ENCODE data around the gene SETD7.

Gene SETD7

DNA sequence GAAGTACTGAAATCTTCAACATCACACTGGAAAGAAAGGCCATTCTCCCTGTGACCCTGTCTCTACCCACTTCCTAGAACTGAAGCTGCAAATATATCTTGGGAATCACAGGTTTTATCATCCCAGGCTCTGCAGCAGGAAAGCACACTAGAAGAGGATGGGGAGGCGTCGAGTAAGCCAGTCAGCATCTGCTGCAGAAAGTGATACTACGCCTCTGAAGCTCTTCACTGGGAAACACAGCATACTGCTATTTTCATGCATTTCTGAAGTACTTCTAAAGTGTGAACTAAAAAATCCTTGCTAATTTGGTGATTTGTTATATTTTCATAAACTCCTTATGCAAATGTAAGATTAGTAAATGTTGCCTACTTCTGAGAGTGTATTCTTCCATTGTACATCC, 73.0 kb downstream of the SETD7 start:
- DNase-seq (ENCODE audit: low read depth) = no peak
- no peak overlapping the region for H3K4me3 ChIP-seq (ENCODE audit: low read length)
- TF ChIP-seq, protein P1, sequence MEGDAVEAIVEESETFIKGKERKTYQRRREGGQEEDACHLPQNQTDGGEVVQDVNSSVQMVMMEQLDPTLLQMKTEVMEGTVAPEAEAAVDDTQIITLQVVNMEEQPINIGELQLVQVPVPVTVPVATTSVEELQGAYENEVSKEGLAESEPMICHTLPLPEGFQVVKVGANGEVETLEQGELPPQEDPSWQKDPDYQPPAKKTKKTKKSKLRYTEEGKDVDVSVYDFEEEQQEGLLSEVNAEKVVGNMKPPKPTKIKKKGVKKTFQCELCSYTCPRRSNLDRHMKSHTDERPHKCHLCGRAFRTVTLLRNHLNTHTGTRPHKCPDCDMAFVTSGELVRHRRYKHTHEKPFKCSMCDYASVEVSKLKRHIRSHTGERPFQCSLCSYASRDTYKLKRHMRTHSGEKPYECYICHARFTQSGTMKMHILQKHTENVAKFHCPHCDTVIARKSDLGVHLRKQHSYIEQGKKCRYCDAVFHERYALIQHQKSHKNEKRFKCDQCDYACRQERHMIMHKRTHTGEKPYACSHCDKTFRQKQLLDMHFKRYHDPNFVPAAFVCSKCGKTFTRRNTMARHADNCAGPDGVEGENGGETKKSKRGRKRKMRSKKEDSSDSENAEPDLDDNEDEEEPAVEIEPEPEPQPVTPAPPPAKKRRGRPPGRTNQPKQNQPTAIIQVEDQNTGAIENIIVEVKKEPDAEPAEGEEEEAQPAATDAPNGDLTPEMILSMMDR (conservative IDR thresholded peaks at IDR 0.05; ENCODE audit: low read length) = no peak

DNA sequence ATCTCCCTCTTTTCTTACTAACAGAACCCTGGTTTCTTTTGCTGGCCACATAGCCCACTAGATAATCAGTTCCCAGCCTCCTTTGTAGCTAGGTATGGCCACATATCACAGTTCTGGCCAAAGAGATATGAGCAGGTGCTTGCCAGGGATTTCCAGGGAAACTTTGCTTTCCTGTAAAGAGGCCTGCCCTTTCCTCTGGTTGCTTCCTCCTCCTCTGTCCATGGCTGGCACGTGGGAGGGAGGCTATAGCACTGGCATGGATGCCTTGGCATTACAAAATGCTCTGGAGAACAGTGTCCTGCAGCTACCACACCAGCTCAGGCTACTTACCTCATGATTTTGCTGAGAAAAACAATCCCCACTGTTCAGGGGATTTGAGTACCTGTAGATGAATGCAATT, 74.6 kb downstream of the SETD7 start:
- H3K4me3 ChIP-seq (ENCODE audit: low read length) = no peak overlapping the region
- DNase-seq (ENCODE audit: low read depth) = no peak
- TF ChIP-seq, protein P1 (conservative IDR thresholded peaks at IDR 0.05; ENCODE audit: low read length) = no peak

DNA sequence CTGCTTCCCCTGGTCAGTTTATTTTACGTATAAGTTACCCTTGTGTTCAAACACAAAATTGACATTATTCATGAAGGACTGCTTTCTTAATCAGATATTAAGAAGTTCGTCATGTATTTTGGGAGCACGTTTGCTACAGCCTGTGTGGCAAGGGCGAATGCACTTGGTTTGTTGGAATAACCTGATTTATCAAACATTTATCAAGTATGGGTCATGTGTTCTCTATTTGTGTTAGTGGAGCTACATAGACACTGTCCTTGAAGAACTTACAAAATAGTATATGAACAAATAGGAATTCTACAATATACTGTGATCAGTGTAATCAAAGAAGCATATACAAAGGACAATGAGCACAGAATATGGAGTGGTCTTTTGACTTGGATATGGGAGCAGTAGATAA, 79.7 kb downstream of the SETD7 start:
- H3K4me3 ChIP-seq (ENCODE audit: low read length) = no peak overlapping the region
- DNase-seq (ENCODE audit: low read depth) = no peak
- TF ChIP-seq, protein P1 (conservative IDR thresholded peaks at IDR 0.05; ENCODE audit: low read length) = no peak

DNA sequence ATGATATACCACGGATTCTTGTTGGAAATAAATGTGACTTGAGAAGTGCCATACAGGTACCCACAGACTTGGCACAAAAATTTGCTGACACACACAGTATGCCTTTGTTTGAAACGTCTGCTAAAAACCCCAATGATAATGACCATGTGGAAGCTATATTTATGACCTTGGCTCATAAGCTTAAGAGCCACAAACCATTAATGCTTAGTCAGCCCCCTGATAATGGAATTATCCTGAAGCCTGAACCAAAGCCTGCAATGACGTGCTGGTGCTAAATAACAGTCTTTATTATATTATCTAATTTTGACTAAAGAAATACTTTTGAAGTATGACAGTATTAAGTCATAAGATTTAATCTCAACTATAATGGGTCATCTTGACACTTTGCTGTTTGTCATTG, 83.2 kb downstream of the SETD7 start:
- TF ChIP-seq, protein P1 (conservative IDR thresholded peaks at IDR 0.05; ENCODE audit: low read length) = no peak
- DNase-seq (ENCODE audit: low read depth) = no peak
- no peak overlapping the region for H3K4me3 ChIP-seq (ENCODE audit: low read length)

DNA sequence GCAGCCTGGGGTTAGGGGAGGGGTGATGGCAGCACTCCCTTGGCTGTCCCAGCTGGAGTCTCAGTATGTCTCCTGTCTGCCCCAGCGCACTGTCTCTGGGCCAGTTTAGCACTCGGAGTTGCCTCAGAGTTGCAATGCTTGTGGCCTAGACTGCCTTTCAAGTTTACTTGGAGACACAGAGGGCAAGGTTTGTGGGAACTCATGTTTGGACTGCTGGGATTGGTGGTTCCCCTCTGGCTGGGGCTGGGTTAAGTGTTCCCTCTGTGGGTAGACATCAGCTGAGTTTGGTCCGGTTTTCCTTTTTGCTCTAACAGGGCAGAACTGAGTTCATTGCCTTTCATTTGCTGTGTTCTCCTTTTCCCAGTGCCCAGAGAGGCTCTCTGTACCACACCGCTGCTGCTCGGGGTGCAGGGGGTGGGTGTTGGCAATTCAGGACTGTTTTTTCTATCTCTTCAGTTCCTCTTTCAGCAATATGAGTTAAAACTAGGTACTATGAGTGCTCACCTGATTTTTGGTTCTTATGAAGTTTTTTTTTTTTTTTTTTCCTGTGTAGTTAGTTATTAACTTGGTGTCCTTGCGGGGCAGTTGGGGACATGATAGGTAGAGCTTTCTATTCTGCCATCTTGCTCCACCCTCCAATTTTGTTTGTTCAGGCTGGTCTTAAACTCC, 84.9 kb downstream of the SETD7 start:
- no peak overlapping the region for H3K4me3 ChIP-seq (ENCODE audit: low read length)
- TF ChIP-seq, protein P1 (conservative IDR thresholded peaks at IDR 0.05; ENCODE audit: low read length) = no peak

DNA sequence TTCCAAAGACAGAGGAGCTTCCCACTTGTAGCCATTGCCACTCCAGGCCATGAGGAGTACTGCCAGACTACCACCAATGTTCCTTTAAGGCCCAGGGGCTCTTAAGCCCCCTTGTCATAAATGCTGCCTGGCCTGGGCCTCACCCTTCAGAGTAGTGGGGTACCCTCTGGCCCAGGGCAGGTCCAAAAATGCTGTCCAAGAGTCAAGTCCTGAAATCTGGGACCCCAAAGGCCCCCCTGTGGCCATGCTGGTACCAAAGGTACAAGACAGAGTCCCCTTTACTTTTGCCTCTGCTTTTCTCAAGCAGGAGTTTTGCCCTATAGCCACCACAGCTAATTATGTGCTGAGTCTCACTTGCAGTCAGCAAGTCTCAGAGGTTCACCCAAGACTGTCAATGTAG, 85.7 kb downstream of the SETD7 start:
- TF ChIP-seq, protein P1 (conservative IDR thresholded peaks at IDR 0.05; ENCODE audit: low read length) = no peak
- DNase-seq (ENCODE audit: low read depth) = no peak
- no peak overlapping the region for H3K4me3 ChIP-seq (ENCODE audit: low read length)

More for the DNA sequence above, 84.9 kb downstream of the SETD7 start:
- DNase-seq (ENCODE audit: low read depth) = no peak

DNA sequence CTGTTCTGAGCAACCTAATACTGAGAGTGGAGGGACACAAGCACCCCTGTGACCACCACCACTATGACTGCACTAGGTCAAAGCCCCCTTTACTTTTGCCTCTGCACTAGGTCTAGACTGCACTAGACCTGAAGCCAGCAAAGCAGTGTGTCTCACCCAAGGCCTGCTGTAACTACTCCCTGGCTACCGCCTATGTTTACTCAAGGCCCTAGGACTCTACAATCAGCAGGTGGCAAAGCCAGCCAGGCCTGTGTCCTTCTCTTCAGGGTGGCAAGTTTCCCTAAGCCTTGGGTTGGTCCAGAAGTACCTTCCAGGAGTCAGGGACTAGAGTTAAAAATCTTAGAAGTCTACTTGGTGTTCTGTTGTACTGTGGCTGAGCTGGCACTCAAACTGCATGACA, 86.2 kb downstream of the SETD7 start:
- no peak overlapping the region for H3K4me3 ChIP-seq (ENCODE audit: low read length)
- TF ChIP-seq, protein P1 (conservative IDR thresholded peaks at IDR 0.05; ENCODE audit: low read length) = no peak
- DNase-seq (ENCODE audit: low read depth) = no peak

Data from AG10803 (cell line).